NCI-H128 (cell line): ENCODE results near the gene TRAF3.
"Not testable (repeated sequence)": the region's sequence is repeated elsewhere in the genome, so short reads cannot be mapped to it uniquely, and the experiment has no call there.

Experiments
- DNase-seq: peaks from one replicate; lab custom pipeline; 2025; ENCODE audit not compliant: unreplicated experiment; lab: John Stamatoyannopoulos, UW

Gene TRAF3

DNA sequence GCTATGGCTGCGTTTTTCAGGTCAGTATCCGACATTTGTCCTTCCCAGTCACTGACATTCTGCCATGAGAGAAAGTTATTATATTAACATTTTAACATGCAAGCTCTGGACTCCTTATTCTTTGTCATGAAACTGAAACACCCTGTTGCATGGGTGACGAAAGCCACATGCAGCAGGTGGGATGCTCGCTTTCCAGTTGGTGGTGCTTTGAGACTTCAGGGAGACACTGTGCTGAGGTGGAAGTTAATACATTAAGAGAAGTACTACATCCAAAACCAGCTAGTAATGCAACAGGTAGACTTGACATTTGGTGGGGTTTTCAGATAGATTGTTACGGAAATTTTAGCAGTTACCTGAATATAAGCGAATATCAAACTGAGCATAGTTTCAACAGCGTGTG, 112.4 kb downstream of the TRAF3 start:
- DNase-seq, result no peak

DNA sequence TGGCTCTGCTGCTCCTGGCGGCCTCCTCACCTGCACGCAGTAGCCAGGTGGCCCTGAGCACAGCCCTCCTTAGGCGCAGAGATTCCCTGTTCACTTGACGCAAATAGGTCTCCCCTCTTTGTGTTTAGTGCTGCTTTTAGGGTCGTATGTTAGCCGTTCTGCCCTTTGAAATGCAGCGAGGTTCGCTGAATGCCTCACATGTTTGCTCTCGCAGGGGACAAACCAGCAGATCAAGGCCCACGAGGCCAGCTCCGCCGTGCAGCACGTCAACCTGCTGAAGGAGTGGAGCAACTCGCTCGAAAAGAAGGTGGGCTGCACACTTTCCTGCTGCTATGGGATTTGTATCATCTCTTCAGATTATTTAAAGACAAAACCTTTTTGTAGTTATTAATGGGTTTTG, 113.9 kb downstream of the TRAF3 start:
- DNase-seq, result no peak

DNA sequence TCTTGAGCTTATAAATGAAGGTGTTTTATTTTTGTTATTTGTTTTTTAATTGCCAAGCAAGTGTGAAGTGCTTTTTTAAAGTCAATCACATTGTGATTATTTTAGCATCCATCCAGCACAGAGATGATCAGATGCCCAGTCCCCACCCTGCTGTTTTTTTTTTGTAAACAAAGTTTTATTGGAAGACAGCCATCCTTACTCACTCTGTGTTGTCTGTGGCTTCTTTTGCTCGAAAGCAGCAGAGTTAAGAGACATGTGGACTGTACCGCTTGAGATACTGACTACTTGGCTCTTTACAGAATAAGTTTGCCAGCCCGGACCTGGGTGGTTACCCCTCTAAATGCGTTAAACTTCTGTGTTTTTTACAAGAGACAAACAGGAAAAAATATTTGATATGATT, 114.3 kb downstream of the TRAF3 start:
- no peak for DNase-seq

DNA sequence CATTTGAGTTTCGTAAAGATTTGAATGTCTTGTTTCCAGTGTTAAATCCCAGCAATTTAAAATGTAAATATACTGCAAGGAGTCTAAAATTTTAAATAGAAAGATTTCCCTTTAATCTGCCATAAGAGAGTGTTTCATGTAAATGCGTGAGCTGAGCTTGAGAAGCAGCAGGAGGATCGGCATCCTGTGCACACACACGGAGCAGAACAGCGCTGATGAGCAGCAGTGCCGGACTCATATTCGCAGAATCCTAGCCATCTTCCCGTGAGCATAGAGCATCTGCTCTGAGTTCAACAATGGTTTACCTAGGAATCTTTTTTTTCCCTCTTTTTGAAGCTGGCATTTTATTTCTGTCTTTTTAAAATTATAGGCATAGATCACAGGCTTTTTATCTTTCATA, 115.4 kb downstream of the TRAF3 start:
- no peak for DNase-seq

DNA sequence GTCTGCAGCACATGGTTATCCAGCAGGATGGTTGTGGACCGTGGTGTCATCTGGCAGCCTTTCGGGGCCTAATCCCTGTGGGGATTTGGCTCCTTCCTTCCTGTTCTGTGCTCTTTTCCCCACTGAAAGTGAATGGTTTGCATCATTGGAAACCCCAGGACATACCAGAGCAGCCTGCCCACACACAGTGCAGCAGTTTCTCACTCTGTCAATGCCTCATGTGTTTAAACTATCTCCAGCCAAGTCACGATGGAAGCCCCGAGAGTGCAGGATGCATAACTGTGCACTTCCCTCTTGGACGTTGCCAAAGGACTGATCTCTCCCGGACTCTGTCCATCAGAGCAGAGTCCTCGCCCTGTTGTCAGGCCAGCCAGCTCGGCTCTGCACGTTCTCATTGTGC, 116.2 kb downstream of the TRAF3 start:
- no peak for DNase-seq

DNA sequence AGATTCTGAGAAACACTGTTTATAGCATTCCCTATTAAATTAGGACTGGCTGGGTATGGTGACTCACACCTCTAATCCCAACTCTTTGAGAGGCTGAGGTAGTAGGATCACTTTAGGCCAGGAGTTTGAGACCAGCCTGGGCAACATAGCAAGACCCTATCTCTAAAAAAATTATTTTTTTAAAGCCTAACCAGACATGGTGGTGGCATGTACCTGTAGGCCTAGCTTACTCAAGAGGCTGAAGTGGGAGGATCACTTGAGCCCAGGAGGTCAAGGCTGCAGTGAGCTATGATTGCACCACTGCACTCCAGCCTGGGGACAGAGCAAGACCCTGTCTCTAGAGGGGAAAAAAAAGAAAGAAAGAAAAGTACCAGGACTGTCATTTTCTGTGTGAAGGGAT, 119.5 kb downstream of the TRAF3 start:
- DNase-seq, result not testable (repeated sequence)

DNA sequence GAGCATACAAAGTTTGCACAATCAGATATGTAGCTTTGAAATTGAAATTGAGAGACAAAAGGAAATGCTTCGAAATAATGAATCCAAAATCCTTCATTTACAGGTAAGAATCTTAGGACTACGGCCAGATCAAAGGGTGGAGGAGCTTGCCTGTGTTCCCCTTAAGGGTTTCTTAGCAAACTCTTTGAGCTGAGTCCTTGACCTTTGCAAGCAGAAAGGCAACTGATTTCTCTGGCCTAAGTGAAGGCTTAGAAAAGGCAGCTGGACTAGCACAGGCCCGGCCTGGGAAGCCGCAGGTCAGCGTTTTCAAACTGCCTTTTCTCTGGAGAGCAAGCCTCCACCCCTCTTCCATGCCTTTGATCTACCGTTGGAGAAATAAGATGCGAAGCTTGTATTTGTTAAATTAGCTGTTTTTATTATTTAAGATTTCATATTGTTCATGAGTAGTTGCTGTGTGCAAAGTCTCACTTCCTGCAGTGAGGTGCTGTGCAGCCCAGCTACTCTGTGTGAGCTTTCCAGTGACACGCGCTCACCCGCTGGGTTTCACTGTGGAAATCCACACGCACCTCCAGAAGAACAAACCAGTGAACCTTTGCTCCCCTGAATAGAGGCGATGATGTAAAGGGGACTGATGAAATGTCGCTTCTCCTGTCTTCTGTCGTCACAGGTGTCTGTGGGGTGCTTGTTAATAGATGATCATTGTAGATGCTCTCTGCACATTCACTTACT, 120.2 kb downstream of the TRAF3 start:
- no peak for DNase-seq

DNA sequence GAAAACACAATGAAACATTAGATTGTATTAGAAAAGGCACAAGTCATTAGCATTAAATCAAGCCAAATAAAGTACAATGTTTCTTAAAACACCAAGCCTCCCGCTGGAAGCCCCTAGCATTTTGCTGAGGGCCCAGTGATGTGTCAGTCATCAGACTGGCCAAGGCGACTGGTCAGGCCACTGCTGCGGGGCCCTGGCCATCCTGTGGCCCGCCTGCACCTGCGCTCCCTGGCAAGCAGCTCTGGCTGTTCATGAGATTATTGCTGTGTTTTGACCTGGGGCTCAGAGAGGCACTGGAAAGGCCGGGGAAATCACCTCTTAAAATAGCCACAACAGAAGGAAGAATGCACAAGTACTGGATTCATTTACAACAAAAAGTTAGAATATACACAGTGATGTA, 121.0 kb downstream of the TRAF3 start:
- no peak for DNase-seq

DNA sequence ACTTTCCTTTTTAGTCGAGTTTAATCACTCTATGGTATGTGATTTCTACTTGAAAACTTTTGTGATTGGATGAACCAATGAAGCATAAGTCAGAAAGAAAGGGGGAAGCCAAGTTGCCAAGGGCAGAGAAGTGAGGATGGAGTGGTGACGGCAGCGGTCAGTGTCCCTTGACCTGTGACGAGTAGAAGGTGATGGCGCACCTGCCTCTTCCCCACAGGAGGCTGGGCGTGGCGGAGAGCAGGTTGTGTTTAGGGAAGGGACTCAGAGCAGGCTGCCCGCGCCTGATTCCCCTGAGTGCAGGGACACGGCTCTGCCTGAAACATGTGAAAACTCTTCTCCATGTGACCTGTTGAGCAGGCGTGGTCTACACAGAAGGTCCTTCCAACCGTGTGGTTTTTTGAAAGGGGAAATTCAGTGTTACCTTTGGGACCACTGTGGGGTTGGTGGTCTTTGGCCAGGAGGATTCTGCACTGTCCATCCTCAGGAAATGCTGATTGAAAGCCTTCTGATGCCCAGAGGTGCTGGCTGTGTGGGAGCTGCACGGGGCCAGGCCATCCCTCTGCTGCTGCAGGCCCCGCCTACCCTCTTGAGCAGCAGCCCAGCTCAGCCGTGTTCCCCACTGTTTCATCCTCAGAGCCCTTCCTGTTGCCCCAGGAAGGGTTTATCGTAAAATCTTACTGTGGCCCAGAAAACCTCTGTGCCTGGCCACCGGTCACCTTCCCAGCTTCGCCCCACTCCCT, 121.7 kb downstream of the TRAF3 start:
- DNase-seq, result no peak

DNA sequence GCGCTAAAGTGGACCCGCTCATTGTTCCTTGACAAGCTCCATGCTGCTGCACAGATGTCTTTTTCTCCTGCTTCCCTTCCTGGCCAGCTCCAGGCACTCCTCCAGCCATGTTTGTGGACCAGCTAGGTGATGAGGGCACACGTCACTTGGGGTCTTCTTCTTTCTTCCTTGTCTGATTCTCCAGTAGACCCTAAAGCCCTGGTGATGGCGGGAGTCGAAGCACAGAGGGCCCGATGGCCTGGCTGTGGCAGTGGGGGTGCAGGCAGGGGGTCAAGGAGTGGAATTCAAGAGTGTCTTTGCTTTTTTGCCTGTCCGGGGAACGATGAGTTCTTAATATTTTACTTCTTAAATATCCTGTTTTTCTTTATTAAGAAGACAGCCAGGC, 122.3 kb downstream of the TRAF3 start:
- no peak for DNase-seq

DNA sequence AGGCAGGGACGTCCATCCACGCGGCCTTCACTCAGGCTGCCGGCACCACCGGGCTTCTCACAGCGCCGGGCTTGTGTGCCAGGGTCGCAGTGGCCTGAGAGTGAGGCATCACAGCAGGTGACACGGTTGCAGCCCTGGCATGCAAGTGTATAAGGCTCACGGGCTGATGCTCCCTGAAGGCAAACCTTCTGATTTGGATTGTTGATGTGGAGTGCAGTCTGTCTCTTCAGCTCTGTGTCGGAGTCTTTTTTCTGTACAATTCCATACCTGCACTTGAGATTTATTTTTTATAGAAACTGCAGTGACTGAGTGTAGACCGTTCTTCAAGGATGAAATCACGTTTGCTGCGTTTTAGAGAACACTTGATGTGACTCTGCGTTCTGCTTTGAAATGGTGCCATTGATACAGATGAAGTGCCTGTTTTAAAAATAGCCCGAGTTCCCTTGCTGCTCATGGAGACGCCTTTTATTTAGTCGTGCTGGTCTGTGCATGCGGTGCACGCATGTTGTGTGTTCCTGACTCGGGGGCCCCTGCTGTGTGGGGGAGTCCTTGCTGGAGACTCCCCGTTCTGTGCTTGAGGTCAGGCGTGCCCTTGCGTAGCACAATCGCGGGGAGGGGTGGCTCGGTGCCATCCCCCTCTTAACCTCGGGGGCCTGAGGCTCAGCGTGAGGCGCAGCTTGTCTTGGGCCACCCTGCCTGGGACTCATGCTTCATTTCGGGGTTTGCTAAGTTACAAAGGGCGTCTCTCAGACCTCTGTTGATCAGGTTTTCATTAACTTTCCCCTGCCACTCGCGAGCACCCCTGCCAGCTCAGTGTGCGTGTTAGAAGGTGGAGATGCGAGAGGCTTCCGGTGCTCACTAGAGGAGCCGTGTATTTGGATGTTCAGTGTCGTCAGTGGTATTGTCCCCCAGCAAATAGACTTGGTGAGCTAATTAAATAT, 123.7 kb downstream of the TRAF3 start:
- no peak for DNase-seq

DNA sequence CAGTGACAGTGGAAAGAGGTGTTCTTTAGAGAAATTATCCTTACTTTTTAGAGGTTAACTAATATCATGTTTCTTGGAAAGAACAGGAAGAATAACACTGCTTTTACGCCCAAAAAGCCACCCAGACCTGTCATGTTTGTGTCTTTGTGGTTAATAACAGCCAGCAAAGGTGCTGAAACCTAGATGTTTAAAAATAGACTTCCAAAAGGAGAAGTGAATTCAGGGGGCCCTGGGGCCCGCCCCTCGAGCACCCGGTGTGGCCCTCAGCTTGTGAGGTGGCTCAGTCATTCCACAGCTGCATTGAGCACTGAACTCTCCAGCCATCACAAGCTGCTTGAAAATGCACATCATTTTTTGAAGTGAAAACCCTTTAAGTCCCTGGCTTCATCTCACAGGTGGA, 124.4 kb downstream of the TRAF3 start:
- no peak for DNase-seq

DNA sequence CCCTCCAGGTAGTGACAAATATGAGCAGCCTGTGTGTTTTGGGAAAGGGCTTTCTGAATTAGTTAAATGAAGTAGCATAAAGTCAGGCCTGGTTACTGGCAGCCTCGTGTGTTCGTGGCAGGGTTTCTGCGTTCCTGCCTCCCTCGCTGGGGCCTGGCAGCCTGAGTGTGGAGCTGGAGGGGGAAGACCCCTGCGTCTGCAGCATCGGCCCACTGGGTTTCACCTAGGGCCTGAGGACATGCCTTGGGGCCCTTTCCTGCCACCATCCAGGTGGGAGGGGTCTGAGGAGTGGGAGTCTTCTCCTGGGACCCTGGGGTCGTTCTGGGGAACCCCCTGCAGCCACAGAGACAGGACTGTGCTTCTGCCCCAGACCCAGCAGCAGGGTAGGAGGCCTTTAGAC, 124.8 kb downstream of the TRAF3 start:
- no peak for DNase-seq

DNA sequence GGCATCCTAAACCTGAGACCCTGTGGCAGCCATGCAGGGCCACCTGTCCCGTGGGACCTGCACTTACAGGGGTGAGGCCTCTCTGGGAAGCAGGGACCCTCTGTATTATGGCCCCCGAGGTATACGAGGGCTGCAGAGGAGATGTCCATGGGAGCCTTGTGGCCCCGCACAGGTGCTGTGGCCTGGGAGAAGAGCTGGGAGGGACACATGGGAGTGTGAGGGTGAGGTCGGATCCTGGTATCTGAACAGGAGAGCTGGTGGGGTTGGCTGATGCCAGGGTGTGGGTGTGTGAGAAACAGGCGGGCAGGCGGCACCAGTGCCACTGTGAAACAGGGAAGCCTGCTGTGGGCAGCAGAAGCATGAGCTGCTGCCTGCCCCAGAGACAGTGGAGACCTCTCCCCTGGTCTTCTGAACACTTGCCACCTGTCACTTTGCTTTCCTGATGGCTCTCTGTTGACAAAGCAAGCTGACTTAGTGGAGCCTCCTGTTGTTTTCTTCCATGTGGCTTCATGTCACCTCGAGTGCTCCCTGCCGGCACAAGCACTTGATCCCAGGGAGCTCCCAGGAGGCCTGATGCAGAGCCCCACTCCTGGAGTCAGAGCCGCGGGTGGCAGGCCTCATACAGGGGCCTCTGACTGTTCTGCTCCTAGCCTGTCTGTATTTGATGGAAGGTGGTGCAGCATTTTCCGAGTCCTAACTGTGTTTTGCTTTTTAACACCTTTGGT, 125.4 kb downstream of the TRAF3 start:
- no peak for DNase-seq

DNA sequence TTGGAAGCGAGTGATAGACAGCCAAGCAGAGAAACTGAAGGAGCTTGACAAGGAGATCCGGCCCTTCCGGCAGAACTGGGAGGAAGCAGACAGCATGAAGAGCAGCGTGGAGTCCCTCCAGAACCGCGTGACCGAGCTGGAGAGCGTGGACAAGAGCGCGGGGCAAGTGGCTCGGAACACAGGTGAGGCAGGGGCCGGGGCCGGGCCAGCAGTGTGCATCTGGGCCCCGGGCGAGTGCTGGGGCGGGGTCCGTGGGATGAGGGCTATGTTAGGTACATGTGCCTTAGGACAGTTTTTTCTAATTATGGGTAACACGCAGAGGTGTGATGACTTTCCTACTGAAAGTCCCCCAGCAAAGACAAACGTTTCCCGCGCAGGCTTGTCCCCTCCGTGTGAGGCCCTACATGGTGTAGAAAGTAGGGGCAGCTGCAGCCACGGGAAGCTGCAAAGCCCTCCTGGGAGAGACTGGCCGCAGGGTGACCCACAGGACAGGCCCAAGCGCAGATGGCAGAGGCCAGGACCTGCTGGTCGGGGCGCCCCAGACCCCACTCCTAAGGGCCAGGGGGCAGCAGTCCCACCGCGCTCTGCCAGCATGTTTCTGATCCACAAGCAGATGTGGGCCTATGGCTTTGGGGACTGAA, 126.1 kb downstream of the TRAF3 start:
- DNase-seq, result no peak

DNA sequence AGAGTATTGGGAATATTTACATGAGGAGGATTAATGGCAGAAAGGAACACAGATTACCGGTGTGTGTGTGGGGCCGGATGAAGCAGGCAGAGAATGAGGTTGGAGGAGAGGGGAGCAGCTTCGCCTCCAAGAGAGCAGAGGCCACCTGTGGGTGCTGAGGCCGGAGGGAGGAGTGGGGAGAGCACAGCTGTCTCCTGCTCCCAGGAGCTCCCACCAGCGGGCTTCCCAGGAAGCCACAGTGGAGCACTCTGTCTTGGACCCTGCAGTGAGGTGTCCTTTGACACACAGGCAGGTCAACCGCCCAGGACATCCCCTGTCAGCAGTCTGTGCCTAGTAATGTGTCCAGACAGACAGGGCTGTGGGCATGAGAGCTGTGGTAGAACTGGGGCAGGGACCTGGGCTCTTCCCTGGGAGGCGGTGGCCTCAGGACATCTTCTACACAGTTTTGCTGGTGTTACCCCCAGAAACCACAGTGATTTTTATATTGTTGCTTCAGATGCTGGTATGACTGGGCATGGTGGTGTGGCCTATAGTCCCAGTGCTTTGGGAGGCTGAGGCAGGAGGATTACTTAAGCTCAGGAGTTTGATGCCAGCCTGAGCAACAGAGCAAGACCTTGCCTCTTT, 126.8 kb downstream of the TRAF3 start:
- no peak for DNase-seq

DNA sequence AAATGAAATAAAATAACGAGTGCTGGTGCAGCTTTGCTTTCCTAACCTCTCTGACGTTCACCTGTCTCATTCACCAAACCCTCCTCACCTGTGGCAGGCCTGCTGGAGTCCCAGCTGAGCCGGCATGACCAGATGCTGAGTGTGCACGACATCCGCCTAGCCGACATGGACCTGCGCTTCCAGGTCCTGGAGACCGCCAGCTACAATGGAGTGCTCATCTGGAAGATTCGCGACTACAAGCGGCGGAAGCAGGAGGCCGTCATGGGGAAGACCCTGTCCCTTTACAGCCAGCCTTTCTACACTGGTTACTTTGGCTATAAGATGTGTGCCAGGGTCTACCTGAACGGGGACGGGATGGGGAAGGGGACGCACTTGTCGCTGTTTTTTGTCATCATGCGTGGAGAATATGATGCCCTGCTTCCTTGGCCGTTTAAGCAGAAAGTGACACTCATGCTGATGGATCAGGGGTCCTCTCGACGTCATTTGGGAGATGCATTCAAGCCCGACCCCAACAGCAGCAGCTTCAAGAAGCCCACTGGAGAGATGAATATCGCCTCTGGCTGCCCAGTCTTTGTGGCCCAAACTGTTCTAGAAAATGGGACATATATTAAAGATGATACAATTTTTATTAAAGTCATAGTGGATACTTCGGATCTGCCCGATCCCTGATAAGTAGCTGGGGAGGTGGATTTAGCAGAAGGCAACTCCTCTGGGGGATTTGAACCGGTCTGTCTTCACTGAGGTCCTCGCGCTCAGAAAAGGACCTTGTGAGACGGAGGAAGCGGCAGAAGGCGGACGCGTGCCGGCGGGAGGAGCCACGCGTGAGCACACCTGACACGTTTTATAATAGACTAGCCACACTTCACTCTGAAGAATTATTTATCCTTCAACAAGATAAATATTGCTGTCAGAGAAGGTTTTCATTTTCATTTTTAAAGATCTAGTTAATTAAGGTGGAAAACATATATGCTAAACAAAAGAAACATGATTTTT, 128.2 kb downstream of the TRAF3 start:
- no peak for DNase-seq

DNA sequence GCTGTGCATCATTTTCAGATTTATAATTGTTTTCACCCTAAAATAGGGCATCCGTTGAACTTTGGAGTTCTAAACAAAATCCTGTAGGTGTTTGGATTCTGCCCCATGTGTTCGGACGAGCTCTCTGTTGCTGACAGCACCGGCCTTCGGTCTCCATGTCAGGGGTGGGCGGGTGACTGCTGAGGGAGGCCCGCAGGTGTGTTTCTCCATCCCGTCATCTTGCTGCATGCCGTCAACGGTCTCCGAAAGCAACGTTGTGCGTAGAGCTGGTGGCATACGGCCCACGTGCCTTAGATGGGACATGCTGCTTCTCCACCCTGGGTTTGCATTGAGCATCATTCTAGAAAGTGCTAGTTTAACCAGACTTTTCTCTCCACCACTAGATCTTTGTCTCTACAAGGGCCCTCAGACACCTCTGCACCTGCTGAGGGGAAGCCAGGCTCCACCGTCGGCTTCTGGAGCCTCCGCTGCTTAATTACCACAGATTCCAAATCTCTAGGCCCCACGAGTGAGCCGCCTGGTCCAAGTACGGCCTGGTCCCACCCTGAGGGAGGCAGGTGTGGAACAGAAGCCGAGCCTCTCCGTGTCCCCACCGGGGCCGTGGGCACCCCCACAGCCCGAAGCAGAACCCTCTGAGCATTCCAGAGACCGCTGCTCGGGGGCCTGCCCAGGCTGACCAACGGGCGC, 129.5 kb downstream of the TRAF3 start:
- DNase-seq, result no peak
